Esophagus muscularis mucosa (tissue), 4 donors: Measurements from ENCODE around the gene CFAP99. TPM values are rescaled to one million over a fixed set of nuclear protein-coding genes. Genes with fewer than 3 reads are reported as not detected.
A peak's percentile ranks its signal among the peaks of the same experiment; 100 is the strongest.

Experiments
- DNase-seq: peaks from one replicate; pipeline ENCODE4 v3.0.0-alpha.2; 2017; ENCODE audit errors: extremely low spot score
- H3K27ac ChIP-seq, 4 donors: fragments of 200-600 bp; sonication (generic); replicated peaks in 1 of 4; 1 replicate in 3 of 4; 2 replicates in 1 of 4; pipeline ENCODE4 v1.5.1; 2016 to 2019; ENCODE audit warnings: mild to moderate bottlenecking in 1 of 4
- H3K27me3 ChIP-seq, 4 donors: fragments of 200-600 bp; sonication (generic); one replicate each; pipeline versions ENCODE4 v1.5.1 to v1.6.0; 2016 to 2019
- H3K36me3 ChIP-seq, 4 donors: fragments of 200-600 bp; sonication (generic); one replicate each; pipeline ENCODE4 v1.5.1; 2016 to 2019
- H3K4me1 ChIP-seq, 4 donors: fragments of 200-600 bp; sonication (generic); one replicate each; pipeline ENCODE4 v1.5.1; 2016 to 2019
- H3K4me3 ChIP-seq, 4 donors: fragments of 200-600 bp; sonication (generic); 1 replicate in 2 of 4; 2 replicates in 2 of 4; pipeline ENCODE4 v1.5.1; 2016 to 2019; ENCODE audit warnings: mild to moderate bottlenecking in 4 of 4, moderate library complexity in 1 of 4
- H3K9me3 ChIP-seq, 4 donors: fragments of 200-600 bp; sonication (generic); 1 replicate in 3 of 4; 2 replicates in 1 of 4; pipeline ENCODE4 v1.5.1; 2016 to 2019
- CTCF ChIP-seq, 3 experiments: fragments of 200-600 bp in 2 of 3; fragments of 450-650 bp in 1 of 3; sonication (generic) in 2 of 3; IDR thresholded peaks; one replicate each; pipeline ENCODE4 v1.5.1; 2017 to 2019; ENCODE audit warnings: antibody characterized with exemption in 3 of 3, mild to moderate bottlenecking in 2 of 3, moderate library complexity in 1 of 3
- EP300 ChIP-seq: sonication (generic); formaldehyde crosslinking; IDR thresholded peaks from one replicate; pipeline ENCODE4 v1.6.1; 2017; ENCODE audit warnings: antibody characterized with exemption
- POLR2A ChIP-seq: fragments of 450-650 bp; IDR thresholded peaks from one replicate; pipeline ENCODE4 v1.6.1; 2017; ENCODE audit warnings: antibody characterized with exemption, moderate library complexity, mild to moderate bottlenecking, low read depth
- POLR2AphosphoS5 ChIP-seq, 2 donors: sonication (generic); formaldehyde crosslinking; IDR thresholded peaks; one replicate each; pipeline ENCODE4 v1.6.1; 2017; ENCODE audit warnings: antibody characterized with exemption in 2 of 2
- WGBS: methylation state at CpG from one replicate; pipeline ENCODE4 v1.1.5; 2018; 5-methylcytosine and 5-hydroxymethylcytosine counted together
- intact Hi-C: fragments of 100-400 bp; cut with DNase I; formaldehyde crosslinking; loops from one replicate; pipeline ENCODE4 v1.15.1; 2023
- total RNA-seq, 4 donors: library from RNA; depleted of rRNA; stranded (reverse); fragments of >200 nt; gene quantifications; one replicate each; pipeline versions ENCODE4 v1.1.0 to v1.2.1, GENCODE V29; 2016

Gene CFAP99
- 1 to 10 TPM in 1 of 4 donors, not detected in 3; 1.5 TPM for total RNA-seq

- intact Hi-C loops: loop anchor here (5.0 to 10.0 kb wide), 4 partner anchors 48 to 546 kb away; partner anchors contain the start of genes GRK4, HAUS3, MXD4 and NOP14
- TF ChIP-seq CTCF (IDR thresholded peaks at IDR 0.05) (peak in 2 of 3 experiments; percentile 4 to 21), POLR2AphosphoS5 (IDR thresholded peaks at IDR 0.05) (peak in 1 of 2 donors; percentile 80), POLR2A (no peak)
- Histone ChIP-seq H3K4me3 (peak within 1 kb of the TSS; percentile 71 to 88 (median 72)), H3K36me3 (no peaks in the 10 kb centered on the region), H3K27me3 (peaks cover 0 to 69% (median 13%) of the 10 kb centered on the region in 4 donors), H3K9me3 (no peaks in the 10 kb centered on the region), H3K27ac (peak within 1 kb of the TSS in 3 of 4 donors; percentile 43 to 62 (median 48)), H3K4me1 (peaks cover 21 to 41% (median 39%) of the 10 kb centered on the region in 4 donors)
- peak; percentile 98 for DNase-seq
- WGBS: 2% methylated on average over 46 of the region's 94 CpGs
Measured at GRCh38 chr4:2418650-2419571, at the start of gene CFAP99. Gene CFAP99, plus strand, starts transcription at chr4:2418955.

- peaks cover 0 to under 1% (median under 1%) of the 10 kb centered on the region in 4 donors for H3K4me1 ChIP-seq
- no peak for DNase-seq
Measured at GRCh38 chr4:2370597-2371320, 48.0 kb upstream of the CFAP99 start.

GRCh38 chr4:2371765-2372487 lies 46.8 kb upstream of the CFAP99 start:
- H3K4me1 ChIP-seq: no peaks in the 10 kb centered on the region
- H3K27me3 ChIP-seq: no peaks in the 10 kb centered on the region
- TF ChIP-seq POLR2A (no peak), CTCF (IDR thresholded peaks at IDR 0.05) (no peak), POLR2AphosphoS5 (IDR thresholded peaks at IDR 0.05) (no peak), EP300 (no peak)
- H3K36me3 ChIP-seq: peaks cover 0 to 7% (median 1%) of the 10 kb centered on the region in 4 donors
- no peak for DNase-seq
- H3K27ac ChIP-seq: no peak overlapping the region
- H3K9me3 ChIP-seq: peaks cover 0 to 6% (median 3%) of the 10 kb centered on the region in 4 donors
- H3K4me3 ChIP-seq: no peak overlapping the region
- 82% methylated on average over 20 of the region's 27 CpGs for WGBS
- intact Hi-C loops: no loop called here

More at GRCh38 chr4:2370597-2371320, 48.0 kb upstream of the CFAP99 start:
- peaks cover 0 to 7% (median 1%) of the 10 kb centered on the region in 4 donors for H3K36me3 ChIP-seq
- peaks cover 0 to 6% (median 3%) of the 10 kb centered on the region in 4 donors for H3K9me3 ChIP-seq
- H3K27me3 ChIP-seq: no peaks in the 10 kb centered on the region
- no peak overlapping the region for H3K4me3 ChIP-seq
- WGBS: 85% methylated on average over 19 of the region's 26 CpGs
- TF ChIP-seq CTCF (IDR thresholded peaks at IDR 0.05): no peak
- TF ChIP-seq POLR2A: no peak
- TF ChIP-seq POLR2AphosphoS5 (IDR thresholded peaks at IDR 0.05): no peak
- TF ChIP-seq EP300: no peak
- no peak overlapping the region for H3K27ac ChIP-seq
- intact Hi-C loops: no loop called here

GRCh38 chr4:2372488-2373030 lies 46.2 kb upstream of the CFAP99 start:
- Histone ChIP-seq H3K4me3 (no peak overlapping the region), H3K9me3 (peaks cover 0 to 6% (median 3%) of the 10 kb centered on the region in 4 donors), H3K27ac (no peak overlapping the region), H3K4me1 (no peaks in the 10 kb centered on the region), H3K36me3 (peaks cover 0 to 7% (median 1%) of the 10 kb centered on the region in 4 donors), H3K27me3 (no peaks in the 10 kb centered on the region)
- WGBS: 95% methylated on average over 9 of the region's 14 CpGs
- intact Hi-C loops: no loop called here
- DNase-seq: no peak
- no peak for TF ChIP-seq POLR2A
- TF ChIP-seq CTCF (IDR thresholded peaks at IDR 0.05): no peak
- TF ChIP-seq EP300: no peak
- TF ChIP-seq POLR2AphosphoS5 (IDR thresholded peaks at IDR 0.05): no peak
